Neural progenitor cell (in vitro differentiated cells): ENCODE results near the gene ZC3H4.

Experiments
- CTCF ChIP-seq: fragments of 200-600 bp; sonication (generic); IDR thresholded peaks from 2 replicates; pipeline ENCODE4 v1.5.1; 2017; ENCODE audit warnings: antibody characterized with exemption, mild to moderate bottlenecking
- EZH2 ChIP-seq: fragments of 200-600 bp; sonication (generic); IDR thresholded peaks from 2 replicates; pipeline ENCODE4 v1.6.1; 2017; ENCODE audit warnings: antibody characterized with exemption, mild to moderate bottlenecking, moderate library complexity
- EZH2phosphoT487 ChIP-seq: fragments of 200-600 bp; sonication (generic); IDR thresholded peaks from 2 replicates; pipeline ENCODE4 v1.6.1; 2017; ENCODE audit warnings: antibody characterized with exemption

GRCh38 chr19:47107202-47107952 is 6.2 kb downstream of the ZC3H4 start:
- TF ChIP-seq CTCF, result no peak
- TF ChIP-seq EZH2, result no peak
- no peak for TF ChIP-seq EZH2phosphoT487
